OCI-LY7 (cell line): ENCODE results near the gene C1orf74.

ENCODE experiments used
- CTCF ChIP-seq: fragments of 200-600 bp; sonication (generic); conservative IDR thresholded peaks from 2 replicates; pipeline ENCODE4 v1.5.1; 2014; ENCODE audit warnings: mild to moderate bottlenecking, antibody characterized with exemption, low read length, moderate library complexity, mixed read lengths
- EZH2phosphoT487 ChIP-seq: fragments of 200-600 bp; sonication (generic); IDR thresholded peaks from 2 replicates; pipeline ENCODE4 v1.6.1; 2018; ENCODE audit warnings: low read depth, borderline replicate concordance, mild to moderate bottlenecking, mixed run types, antibody characterized with exemption, low read length, moderate library complexity, mixed read lengths

- no peak for TF ChIP-seq CTCF
- no peak for TF ChIP-seq EZH2phosphoT487
These were observed 47.2 kb downstream of the C1orf74 start for GRCh38 chr1:209737118-209737505.
